H4 (cell line): ENCODE measurements around the gene SCEL. TPM values are rescaled to one million over a fixed set of nuclear protein-coding genes. Genes with fewer than 3 reads are reported as not detected.
"Not testable (repeated sequence)": the region's sequence is repeated elsewhere in the genome, so short reads cannot be mapped to it uniquely, and the experiment has no call there.

Source experiments
- DNase-seq: peaks from one replicate; pipeline ENCODE4 v3.0.0-alpha.2; 2015; ENCODE audit warnings: low spot score
- total RNA-seq: library from RNA; depleted of rRNA; stranded (reverse); fragments of >200 nt; shearing (Covaris generic); gene quantifications from 2 replicates; pipeline ENCODE4 v1.2.3, GENCODE V29; 2014; rRNA removed

Gene SCEL
- not detected in 2 replicates for total RNA-seq

GRCh38 chr13:77535448-77535847 lies at the start of gene SCEL:
Gene SCEL (plus strand): TSS chr13:77535706. CDS start chr13:77555876, 20,170 bp downstream.
- no peak for DNase-seq

- no peak for DNase-seq
Observed at GRCh38 chr13:77489566-77490337, 45.8 kb upstream of the SCEL start.

GRCh38 chr13:77492982-77493381 lies 42.5 kb upstream of the SCEL start:
- peak; percentile 6 for DNase-seq

GRCh38 chr13:77494226-77494625 lies 41.3 kb upstream of the SCEL start:
- no peak for DNase-seq

GRCh38 chr13:77497350-77497749 lies 38.2 kb upstream of the SCEL start:
- DNase-seq: no peak

GRCh38 chr13:77497835-77498234 lies 37.7 kb upstream of the SCEL start:
- no peak for DNase-seq

GRCh38 chr13:77502104-77502720 lies 33.3 kb upstream of the SCEL start:
- no peak for DNase-seq

GRCh38 chr13:77503398-77503797 lies 32.1 kb upstream of the SCEL start:
- DNase-seq: no peak

- no peak for DNase-seq
Observed at GRCh38 chr13:77506874-77507273, 28.6 kb upstream of the SCEL start.

GRCh38 chr13:77507931-77508776 lies 27.4 kb upstream of the SCEL start:
- DNase-seq: peak; percentile 60

- DNase-seq: peak; percentile 6
Observed at GRCh38 chr13:77508959-77509620, 26.4 kb upstream of the SCEL start.

GRCh38 chr13:77510156-77510555 lies 25.4 kb upstream of the SCEL start:
- no peak for DNase-seq

- DNase-seq: peak; percentile 56
Observed at GRCh38 chr13:77511552-77511951, 24.0 kb upstream of the SCEL start.

- no peak for DNase-seq
Observed at GRCh38 chr13:77513719-77514335, 21.7 kb upstream of the SCEL start.

GRCh38 chr13:77514336-77514726 lies 21.2 kb upstream of the SCEL start:
- DNase-seq: no peak

GRCh38 chr13:77515785-77516184 lies 19.7 kb upstream of the SCEL start:
- DNase-seq: no peak

- no peak for DNase-seq
Observed at GRCh38 chr13:77516342-77516789, 19.1 kb upstream of the SCEL start.

- no peak for DNase-seq
Observed at GRCh38 chr13:77518266-77518665, 17.2 kb upstream of the SCEL start.

- DNase-seq: not testable (repeated sequence)
Observed at GRCh38 chr13:77519396-77519795, 16.1 kb upstream of the SCEL start.

- no peak for DNase-seq
Observed at GRCh38 chr13:77519808-77520207, 15.7 kb upstream of the SCEL start.

- DNase-seq: no peak
Observed at GRCh38 chr13:77521194-77521593, 14.3 kb upstream of the SCEL start.
